Measurements from ENCODE around the gene MRPL36.

- TF ChIP-seq CTCF (IDR thresholded peaks at IDR 0.05; ENCODE audit: low read depth, low read length, missing input control) (no peak), TAF1 (conservative IDR thresholded peaks at IDR 0.05) (no peak), REST (IDR thresholded peaks at IDR 0.05) (no peak), GABPA (IDR thresholded peaks at IDR 0.05 in 1 of 2, conservative IDR thresholded peaks at IDR 0.05 in 1 of 2) (no peak), JUND (IDR thresholded peaks at IDR 0.05) (no peak)
Measured at GRCh38 chr5:1815881-1816292, 16.2 kb upstream of the MRPL36 start.
